ENCODE measurements around the gene SH3BP1.
"Not testable (repeated sequence)": the region's sequence is repeated elsewhere in the genome, so short reads cannot be mapped to it uniquely, and the experiment has no call there.

SH3BP1 gene

DNA sequence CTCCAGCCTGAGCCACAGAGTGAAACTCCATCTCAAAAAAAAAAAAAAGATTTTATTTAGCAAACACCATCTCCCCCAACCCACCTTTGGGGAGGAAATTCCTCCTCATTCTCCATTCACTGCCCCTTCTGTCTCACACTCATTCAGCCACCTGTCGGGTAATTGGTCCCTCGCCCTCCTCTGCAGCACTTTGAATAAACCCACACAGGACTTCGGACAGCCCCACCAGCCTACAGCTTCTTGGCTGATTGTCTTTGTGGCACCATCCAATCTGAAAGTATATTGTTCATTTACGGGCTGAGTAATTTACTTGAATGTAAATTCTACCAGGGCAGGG, 38.3 kb upstream of the SH3BP1 start:
- Histone ChIP-seq H3K36me3 (ENCODE audit: control insufficient read depth, insufficient read depth, low read length) (no peaks in the 10 kb centered on the region), H3K4me3 (replicated peaks; ENCODE audit: low read depth, low read length) (no peak overlapping the region), H3K27me3 (replicated peaks; ENCODE audit: control insufficient read depth, insufficient read depth, low read length) (no peaks in the 10 kb centered on the region)
- no peak for DNase-seq (ENCODE audit: extremely low read depth, insufficient read length)
- TF ChIP-seq, protein P1, sequence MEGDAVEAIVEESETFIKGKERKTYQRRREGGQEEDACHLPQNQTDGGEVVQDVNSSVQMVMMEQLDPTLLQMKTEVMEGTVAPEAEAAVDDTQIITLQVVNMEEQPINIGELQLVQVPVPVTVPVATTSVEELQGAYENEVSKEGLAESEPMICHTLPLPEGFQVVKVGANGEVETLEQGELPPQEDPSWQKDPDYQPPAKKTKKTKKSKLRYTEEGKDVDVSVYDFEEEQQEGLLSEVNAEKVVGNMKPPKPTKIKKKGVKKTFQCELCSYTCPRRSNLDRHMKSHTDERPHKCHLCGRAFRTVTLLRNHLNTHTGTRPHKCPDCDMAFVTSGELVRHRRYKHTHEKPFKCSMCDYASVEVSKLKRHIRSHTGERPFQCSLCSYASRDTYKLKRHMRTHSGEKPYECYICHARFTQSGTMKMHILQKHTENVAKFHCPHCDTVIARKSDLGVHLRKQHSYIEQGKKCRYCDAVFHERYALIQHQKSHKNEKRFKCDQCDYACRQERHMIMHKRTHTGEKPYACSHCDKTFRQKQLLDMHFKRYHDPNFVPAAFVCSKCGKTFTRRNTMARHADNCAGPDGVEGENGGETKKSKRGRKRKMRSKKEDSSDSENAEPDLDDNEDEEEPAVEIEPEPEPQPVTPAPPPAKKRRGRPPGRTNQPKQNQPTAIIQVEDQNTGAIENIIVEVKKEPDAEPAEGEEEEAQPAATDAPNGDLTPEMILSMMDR (IDR thresholded peaks at IDR 0.05; ENCODE audit: insufficient read depth, low read length, poor library complexity, severe bottlenecking), result no peak

DNA sequence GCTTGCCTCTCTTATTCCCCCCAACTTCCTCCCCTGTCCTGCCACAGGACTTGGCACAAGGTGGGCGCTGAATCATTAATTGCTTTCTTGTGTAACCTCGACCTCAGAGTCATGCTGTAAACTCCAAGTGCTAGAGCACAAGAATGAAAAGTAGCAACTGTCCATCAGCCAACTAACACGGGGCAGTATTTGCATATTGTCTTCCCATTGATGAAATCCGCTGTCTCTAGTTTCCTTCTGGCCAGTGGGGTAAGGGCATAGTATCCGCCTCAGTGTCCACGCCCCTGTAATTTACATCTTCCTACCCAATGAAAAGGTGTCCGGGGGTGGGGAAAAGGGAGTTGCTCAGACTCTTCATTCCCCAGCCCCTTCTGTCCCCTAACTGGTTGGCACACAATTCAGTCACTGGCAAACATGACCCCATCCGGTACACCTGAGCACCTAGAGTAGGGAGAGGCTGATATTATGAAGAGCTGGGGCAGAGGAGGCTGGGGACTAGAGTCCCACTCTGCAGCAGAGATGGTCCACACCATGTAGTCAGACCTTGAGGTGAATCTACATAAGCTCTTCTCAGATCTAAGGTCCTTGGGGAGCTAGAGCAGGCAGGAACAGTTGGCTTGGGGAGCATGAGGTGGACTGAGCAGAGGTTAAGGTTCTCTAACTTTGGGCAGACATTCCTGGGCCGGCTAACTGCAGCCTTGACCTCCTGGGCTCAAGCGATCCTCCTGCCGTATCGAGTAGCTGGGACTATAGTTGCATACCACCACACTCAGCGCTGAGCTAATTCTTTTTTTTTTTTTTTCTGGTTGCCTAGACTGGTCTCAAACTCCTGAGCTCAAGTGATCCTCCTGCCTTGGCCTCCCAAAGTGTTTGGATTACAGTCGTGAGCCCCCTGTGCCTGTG, 37.7 kb upstream of the SH3BP1 start:
- Histone ChIP-seq H3K36me3 (ENCODE audit: control insufficient read depth, insufficient read depth, low read length) (no peaks in the 10 kb centered on the region), H3K27me3 (replicated peaks; ENCODE audit: control insufficient read depth, insufficient read depth, low read length) (no peaks in the 10 kb centered on the region), H3K4me3 (replicated peaks; ENCODE audit: low read depth, low read length) (no peak overlapping the region)
- no peak for DNase-seq (ENCODE audit: extremely low read depth, insufficient read length)
- TF ChIP-seq, protein P1 (IDR thresholded peaks at IDR 0.05; ENCODE audit: insufficient read depth, low read length, poor library complexity, severe bottlenecking), result no peak

DNA sequence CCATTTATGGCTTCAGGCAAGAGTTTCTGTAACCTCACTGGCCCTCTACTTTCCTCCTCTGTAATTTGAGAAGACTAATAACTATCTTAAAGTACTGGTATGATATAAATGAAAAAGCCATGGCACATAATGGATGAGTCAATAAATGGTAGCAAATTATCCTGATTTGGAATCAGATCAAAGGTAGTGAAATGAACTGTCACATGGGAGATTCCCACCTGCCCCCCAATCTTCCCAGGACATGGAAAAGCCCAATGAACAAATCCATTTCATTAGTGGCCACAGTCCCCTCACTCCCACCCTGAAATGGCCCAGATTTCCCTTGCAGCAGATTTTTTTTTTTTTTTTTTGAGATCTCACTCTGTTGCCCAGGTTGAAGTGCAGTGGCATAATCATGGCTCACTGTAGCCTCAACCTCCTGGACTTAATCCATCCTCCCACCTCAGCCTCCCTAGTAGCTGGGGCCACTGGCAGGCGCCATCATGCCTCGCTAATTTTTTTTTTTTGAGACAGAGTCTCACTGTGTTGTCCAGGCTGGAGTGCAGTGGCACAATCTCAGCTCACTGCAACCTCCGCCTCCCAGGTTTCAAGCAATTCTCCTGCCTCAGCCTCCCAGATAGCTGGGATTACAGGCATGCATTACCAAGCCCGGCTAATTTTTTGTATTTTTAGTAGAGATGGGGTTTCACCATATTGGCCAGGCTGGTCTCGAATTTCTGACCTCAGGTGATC, 36.8 kb upstream of the SH3BP1 start:
- not testable (repeated sequence) for H3K36me3 ChIP-seq (ENCODE audit: control insufficient read depth, insufficient read depth, low read length)

DNA sequence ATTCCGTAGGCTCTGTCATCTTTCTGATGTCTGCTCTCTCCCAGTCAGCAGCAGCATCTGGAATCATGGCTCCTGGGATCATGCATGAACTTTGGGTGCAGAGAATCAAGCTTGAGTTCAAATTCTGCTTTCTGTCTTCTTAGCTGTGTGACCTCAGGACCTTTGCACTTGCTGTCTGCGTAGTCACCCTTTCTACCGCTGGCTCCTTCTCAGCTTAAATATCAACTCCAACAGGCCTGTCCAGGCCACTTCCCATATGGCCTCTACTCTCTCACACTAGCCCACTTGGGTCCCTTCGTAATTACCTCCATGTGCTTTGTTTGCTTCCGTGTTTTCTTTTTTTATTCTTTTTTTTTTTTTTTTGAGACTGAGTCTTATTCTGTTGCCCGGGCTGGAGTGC, 35.4 kb upstream of the SH3BP1 start:
- Histone ChIP-seq H3K4me3 (replicated peaks; ENCODE audit: low read depth, low read length) (no peak overlapping the region), H3K27me3 (replicated peaks; ENCODE audit: control insufficient read depth, insufficient read depth, low read length) (no peaks in the 10 kb centered on the region), H3K36me3 (ENCODE audit: control insufficient read depth, insufficient read depth, low read length) (no peaks in the 10 kb centered on the region)
- DNase-seq (ENCODE audit: extremely low read depth, insufficient read length), result no peak
- TF ChIP-seq, protein P1 (IDR thresholded peaks at IDR 0.05; ENCODE audit: insufficient read depth, low read length, poor library complexity, severe bottlenecking), result no peak

More for the DNA sequence above, 36.8 kb upstream of the SH3BP1 start:
- not testable (repeated sequence) for H3K4me3 ChIP-seq (replicated peaks; ENCODE audit: low read depth, low read length); H3K27me3 ChIP-seq (replicated peaks; ENCODE audit: control insufficient read depth, insufficient read depth, low read length); DNase-seq (ENCODE audit: extremely low read depth, insufficient read length)

DNA sequence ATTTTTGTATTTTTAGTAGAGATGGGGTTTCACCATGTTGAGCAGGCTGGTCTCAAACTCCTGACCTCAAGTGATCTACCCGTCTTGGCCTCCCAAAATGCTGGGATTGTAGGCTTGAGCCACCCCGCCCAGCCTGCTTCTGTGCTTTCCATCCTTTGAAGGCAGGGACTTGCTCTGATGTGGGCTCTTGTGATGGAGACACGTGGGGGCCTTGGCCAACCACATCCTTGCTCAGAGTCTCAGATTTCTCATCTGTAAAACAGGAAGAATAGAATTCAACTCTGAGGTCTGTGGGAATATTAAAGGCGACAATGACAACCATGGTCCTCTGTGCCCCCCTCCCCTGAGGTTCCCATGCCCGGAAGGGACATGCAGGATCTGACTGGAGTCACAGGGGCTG, 34.6 kb upstream of the SH3BP1 start:
- DNase-seq (ENCODE audit: extremely low read depth, insufficient read length), result no peak
- TF ChIP-seq, protein P1 (IDR thresholded peaks at IDR 0.05; ENCODE audit: insufficient read depth, low read length, poor library complexity, severe bottlenecking), result no peak
- H3K36me3 ChIP-seq (ENCODE audit: control insufficient read depth, insufficient read depth, low read length), result no peaks in the 10 kb centered on the region
- H3K27me3 ChIP-seq (replicated peaks; ENCODE audit: control insufficient read depth, insufficient read depth, low read length), result no peaks in the 10 kb centered on the region
- no peak overlapping the region for H3K4me3 ChIP-seq (replicated peaks; ENCODE audit: low read depth, low read length)
